ENCODE data around the gene GATAD2B.

GATAD2B gene

DNA sequence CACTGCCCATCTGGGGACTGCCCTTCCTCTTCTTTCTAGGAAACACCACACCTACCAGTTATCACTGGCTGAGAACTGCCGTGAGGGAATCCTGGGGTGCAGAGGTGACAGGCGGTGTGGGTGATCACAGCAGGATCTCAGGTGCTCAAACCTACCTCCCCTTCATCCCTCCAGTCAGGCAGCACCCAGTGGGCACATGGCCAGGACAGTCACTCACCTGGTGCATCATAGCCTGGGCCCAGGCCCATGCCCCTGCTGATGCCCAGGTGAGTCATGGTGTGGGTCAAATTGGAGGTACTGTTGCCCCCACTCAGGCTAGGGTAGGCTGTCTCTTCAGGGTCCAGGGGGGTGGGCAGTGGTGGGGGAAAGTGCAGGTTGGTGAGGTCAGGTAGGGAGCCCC, 29.0 kb upstream of the GATAD2B start:
- no peaks in the 10 kb centered on the region for H3K9me2 ChIP-seq (ENCODE audit: low read depth, low read length)
- H3K36me3 ChIP-seq (ENCODE audit: insufficient read depth, low read length): peaks cover 55% of the 10 kb centered on the region
- peaks cover 16% of the 10 kb centered on the region for H3K4me1 ChIP-seq (ENCODE audit: insufficient read depth, low read length, severe bottlenecking)
- no peak overlapping the region for H3K4me3 ChIP-seq (ENCODE audit: low read depth, low read length, poor library complexity, severe bottlenecking)
- no peak overlapping the region for H3K9ac ChIP-seq (ENCODE audit: low read length)
- peaks cover 13% of the 10 kb centered on the region for H3K79me2 ChIP-seq (ENCODE audit: insufficient read depth, low read length)
- no peaks in the 10 kb centered on the region for H4K20me1 ChIP-seq (ENCODE audit: insufficient read depth, low read length)
- no peak overlapping the region for H3K4me2 ChIP-seq (ENCODE audit: low read length)
- H3F3A ChIP-seq (ENCODE audit: insufficient read depth, low read length): peaks cover 4% of the 10 kb centered on the region; the same call in 1 of the 2 replicates
- no peak overlapping the region for H3K27ac ChIP-seq (ENCODE audit: low read depth, low read length, poor library complexity, severe bottlenecking)
- TF ChIP-seq, protein P1, sequence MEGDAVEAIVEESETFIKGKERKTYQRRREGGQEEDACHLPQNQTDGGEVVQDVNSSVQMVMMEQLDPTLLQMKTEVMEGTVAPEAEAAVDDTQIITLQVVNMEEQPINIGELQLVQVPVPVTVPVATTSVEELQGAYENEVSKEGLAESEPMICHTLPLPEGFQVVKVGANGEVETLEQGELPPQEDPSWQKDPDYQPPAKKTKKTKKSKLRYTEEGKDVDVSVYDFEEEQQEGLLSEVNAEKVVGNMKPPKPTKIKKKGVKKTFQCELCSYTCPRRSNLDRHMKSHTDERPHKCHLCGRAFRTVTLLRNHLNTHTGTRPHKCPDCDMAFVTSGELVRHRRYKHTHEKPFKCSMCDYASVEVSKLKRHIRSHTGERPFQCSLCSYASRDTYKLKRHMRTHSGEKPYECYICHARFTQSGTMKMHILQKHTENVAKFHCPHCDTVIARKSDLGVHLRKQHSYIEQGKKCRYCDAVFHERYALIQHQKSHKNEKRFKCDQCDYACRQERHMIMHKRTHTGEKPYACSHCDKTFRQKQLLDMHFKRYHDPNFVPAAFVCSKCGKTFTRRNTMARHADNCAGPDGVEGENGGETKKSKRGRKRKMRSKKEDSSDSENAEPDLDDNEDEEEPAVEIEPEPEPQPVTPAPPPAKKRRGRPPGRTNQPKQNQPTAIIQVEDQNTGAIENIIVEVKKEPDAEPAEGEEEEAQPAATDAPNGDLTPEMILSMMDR (IDR thresholded peaks at IDR 0.05; ENCODE audit: low read length): no peak
- no peak for TF ChIP-seq EZH2 (IDR thresholded peaks at IDR 0.05; ENCODE audit: borderline replicate concordance, low read length)
- no peaks in the 10 kb centered on the region for H3K27me3 ChIP-seq (ENCODE audit: insufficient read depth, low read length)
- no peak overlapping the region for H2AFZ ChIP-seq (ENCODE audit: low read length)
- no peaks in the 10 kb centered on the region for H3K9me3 ChIP-seq (ENCODE audit: low read length)

DNA sequence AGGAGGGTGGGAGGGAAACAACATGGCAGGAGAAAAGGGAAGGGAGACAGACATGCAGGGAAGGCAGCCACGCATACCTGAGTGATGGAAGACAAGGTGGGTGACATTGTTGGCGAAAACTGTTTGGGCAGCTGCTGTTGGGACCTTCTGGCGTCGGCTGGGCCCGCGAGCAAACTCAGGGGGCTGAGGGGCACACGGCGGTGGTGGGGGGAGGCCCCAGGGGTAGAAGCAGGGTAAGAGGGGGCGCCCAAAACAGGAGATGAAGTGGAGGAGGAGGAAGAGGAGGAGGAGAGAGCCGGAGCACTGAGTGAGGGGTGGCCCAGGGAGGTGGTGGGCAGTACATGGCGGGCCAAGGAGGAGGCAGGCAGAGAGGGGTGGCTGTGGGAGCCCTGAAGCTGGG, 28.4 kb upstream of the GATAD2B start:
- Histone ChIP-seq H2AFZ (ENCODE audit: low read length) (no peak overlapping the region), H4K20me1 (ENCODE audit: insufficient read depth, low read length) (no peaks in the 10 kb centered on the region), H3K27me3 (ENCODE audit: insufficient read depth, low read length) (no peaks in the 10 kb centered on the region), H3K4me3 (ENCODE audit: low read depth, low read length, poor library complexity, severe bottlenecking) (no peak overlapping the region), H3K4me1 (ENCODE audit: insufficient read depth, low read length, severe bottlenecking) (peaks cover 11% of the 10 kb centered on the region), H3K4me2 (ENCODE audit: low read length) (no peak overlapping the region), H3K9ac (ENCODE audit: low read length) (no peak overlapping the region), H3K79me2 (ENCODE audit: insufficient read depth, low read length) (peaks cover 7% of the 10 kb centered on the region), H3K9me2 (ENCODE audit: low read depth, low read length) (no peaks in the 10 kb centered on the region), H3K9me3 (ENCODE audit: low read length) (no peaks in the 10 kb centered on the region), H3K36me3 (ENCODE audit: insufficient read depth, low read length) (peaks cover 55% of the 10 kb centered on the region), H3F3A (ENCODE audit: insufficient read depth, low read length) (peaks cover 4% of the 10 kb centered on the region; the same call in 1 of the 2 replicates), H3K27ac (ENCODE audit: low read depth, low read length, poor library complexity, severe bottlenecking) (no peak overlapping the region)
- TF ChIP-seq, protein P1 (IDR thresholded peaks at IDR 0.05; ENCODE audit: low read length): no peak
- TF ChIP-seq EZH2 (IDR thresholded peaks at IDR 0.05; ENCODE audit: borderline replicate concordance, low read length): no peak

DNA sequence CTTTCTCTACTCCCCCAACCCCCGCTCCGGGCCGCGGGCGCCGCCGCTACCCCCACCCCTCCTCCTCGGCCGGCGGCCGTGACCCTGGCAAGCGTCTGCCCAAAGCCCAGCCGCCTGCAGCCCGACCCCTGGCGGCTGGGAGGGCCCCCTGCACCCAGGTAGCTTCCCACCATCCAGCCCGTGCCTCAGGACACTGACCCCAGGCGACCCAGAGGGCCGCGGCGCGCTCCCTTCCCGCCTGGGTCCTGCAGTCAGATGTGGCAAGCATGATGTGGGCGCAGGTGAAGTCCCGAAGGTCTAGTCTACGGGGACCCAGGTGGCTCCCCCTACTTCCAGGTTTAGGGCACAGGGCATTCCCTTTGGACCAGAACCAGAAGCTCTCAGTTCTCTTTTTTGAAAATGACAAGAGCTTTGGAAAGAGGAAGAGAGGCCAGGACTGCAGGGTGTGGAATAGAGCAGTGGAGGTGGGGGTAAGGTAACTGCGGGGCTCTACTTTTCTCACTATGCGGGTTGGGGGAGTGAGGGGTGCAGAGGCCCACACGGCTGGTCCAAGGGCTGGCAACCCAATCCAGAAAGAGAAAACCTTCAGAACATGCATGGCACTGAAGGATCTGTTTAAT, 24.0 kb upstream of the GATAD2B start, which contains the start of gene DENND4B:
DENND4B (minus strand) TSS at position 97 of the 620 bp plus-strand sequence. CDS start 2,344 bp downstream, outside the sequence.
- H3K4me2 ChIP-seq (ENCODE audit: low read length): peak within 1 kb of the TSS; percentile 86
- H3K9me2 ChIP-seq (ENCODE audit: low read depth, low read length): no peaks in the 10 kb centered on the region
- H3K9me3 ChIP-seq (ENCODE audit: low read length): no peaks in the 10 kb centered on the region
- peaks cover 18% of the 10 kb centered on the region for H3K4me1 ChIP-seq (ENCODE audit: insufficient read depth, low read length, severe bottlenecking)
- no peak for TF ChIP-seq EZH2 (IDR thresholded peaks at IDR 0.05; ENCODE audit: borderline replicate concordance, low read length)
- TF ChIP-seq, protein P1 (IDR thresholded peaks at IDR 0.05; ENCODE audit: low read length): peak; percentile 82
- H3K4me3 ChIP-seq (ENCODE audit: low read depth, low read length, poor library complexity, severe bottlenecking): peak within 1 kb of the TSS; percentile 82
- H4K20me1 ChIP-seq (ENCODE audit: insufficient read depth, low read length): no peaks in the 10 kb centered on the region
- peaks cover 56% of the 10 kb centered on the region for H3K36me3 ChIP-seq (ENCODE audit: insufficient read depth, low read length)
- peaks cover 7% of the 10 kb centered on the region; the same call in 1 of the 2 replicates for H3K79me2 ChIP-seq (ENCODE audit: insufficient read depth, low read length)
- H2AFZ ChIP-seq (ENCODE audit: low read length): no peak within 1 kb of the TSS
- peak within 1 kb of the TSS; percentile 96 for H3K9ac ChIP-seq (ENCODE audit: low read length)
- no peaks in the 10 kb centered on the region for H3K27me3 ChIP-seq (ENCODE audit: insufficient read depth, low read length)
- H3K27ac ChIP-seq (ENCODE audit: low read depth, low read length, poor library complexity, severe bottlenecking): peak within 1 kb of the TSS; percentile 89
- peaks cover 4% of the 10 kb centered on the region; the same call in 1 of the 2 replicates for H3F3A ChIP-seq (ENCODE audit: insufficient read depth, low read length)

Data from OCI-LY1 (cell line).